Kidney epithelial cell (primary cell): Measurements from ENCODE around the gene LRP2. TPM values are rescaled to one million over a fixed set of nuclear protein-coding genes. Genes with fewer than 3 reads are reported as not detected.

Experiments
- DNase-seq: peaks from one replicate; pipeline ENCODE4 v3.0.0-alpha.2; 2010; ENCODE audit warnings: low read depth
- H3K27me3 ChIP-seq: 2 replicates; pipeline ENCODE4 v1.6.0; 2011; ENCODE audit warnings: low read length; ENCODE audit not compliant: control insufficient read depth, insufficient read depth
- H3K36me3 ChIP-seq: 2 replicates; pipeline ENCODE4 v1.5.1; 2011; ENCODE audit warnings: low read length; ENCODE audit not compliant: control insufficient read depth, insufficient read depth
- H3K4me3 ChIP-seq: 2 replicates; pipeline ENCODE4 v1.5.1; 2011; ENCODE audit warnings: low read depth, mild to moderate bottlenecking, control low read depth, low read length
- total RNA-seq: library from RNA; depleted of rRNA; stranded (reverse); fragments of >200 nt; gene quantifications from 2 replicates; pipeline ENCODE4 v1.2.3, GENCODE V29; 2015
- TF ChIP-seq, protein P1 (sequence below): IDR thresholded peaks from 2 replicates; pipeline ENCODE4 v1.5.1; 2011; ENCODE audit warnings: mild to moderate bottlenecking, moderate library complexity, low read length, control low read depth, inconsistent platforms; ENCODE audit not compliant: insufficient read depth, poor library complexity, severe bottlenecking

Gene LRP2
- total RNA-seq, 1 donor from 2014 or later, result 1.4 TPM

DNA sequence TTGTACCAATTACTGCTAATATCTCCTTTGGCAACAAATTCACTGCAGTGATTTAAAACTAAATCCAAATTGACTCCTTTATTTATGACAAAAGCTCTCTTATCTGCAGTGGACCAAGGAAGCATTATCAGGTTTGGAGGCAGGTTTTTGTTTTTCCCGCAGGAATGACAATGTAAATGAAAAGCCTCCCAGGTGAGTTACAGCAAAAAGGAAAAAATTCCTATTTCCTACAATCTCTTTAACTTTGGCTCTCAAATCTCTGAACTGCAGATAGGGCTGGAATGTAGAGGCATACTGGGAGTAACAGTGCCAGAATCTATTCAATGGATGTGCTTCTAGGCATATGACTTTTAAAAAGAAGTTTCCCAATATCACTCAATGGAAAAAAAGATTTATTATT, 28.9 kb upstream of the LRP2 start:
- no peaks in the 10 kb centered on the region for H3K36me3 ChIP-seq
- TF ChIP-seq, protein P1, sequence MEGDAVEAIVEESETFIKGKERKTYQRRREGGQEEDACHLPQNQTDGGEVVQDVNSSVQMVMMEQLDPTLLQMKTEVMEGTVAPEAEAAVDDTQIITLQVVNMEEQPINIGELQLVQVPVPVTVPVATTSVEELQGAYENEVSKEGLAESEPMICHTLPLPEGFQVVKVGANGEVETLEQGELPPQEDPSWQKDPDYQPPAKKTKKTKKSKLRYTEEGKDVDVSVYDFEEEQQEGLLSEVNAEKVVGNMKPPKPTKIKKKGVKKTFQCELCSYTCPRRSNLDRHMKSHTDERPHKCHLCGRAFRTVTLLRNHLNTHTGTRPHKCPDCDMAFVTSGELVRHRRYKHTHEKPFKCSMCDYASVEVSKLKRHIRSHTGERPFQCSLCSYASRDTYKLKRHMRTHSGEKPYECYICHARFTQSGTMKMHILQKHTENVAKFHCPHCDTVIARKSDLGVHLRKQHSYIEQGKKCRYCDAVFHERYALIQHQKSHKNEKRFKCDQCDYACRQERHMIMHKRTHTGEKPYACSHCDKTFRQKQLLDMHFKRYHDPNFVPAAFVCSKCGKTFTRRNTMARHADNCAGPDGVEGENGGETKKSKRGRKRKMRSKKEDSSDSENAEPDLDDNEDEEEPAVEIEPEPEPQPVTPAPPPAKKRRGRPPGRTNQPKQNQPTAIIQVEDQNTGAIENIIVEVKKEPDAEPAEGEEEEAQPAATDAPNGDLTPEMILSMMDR, result no peak
- H3K4me3 ChIP-seq, result no peak overlapping the region
- peaks cover 2% of the 10 kb centered on the region for H3K27me3 ChIP-seq
- no peak for DNase-seq

DNA sequence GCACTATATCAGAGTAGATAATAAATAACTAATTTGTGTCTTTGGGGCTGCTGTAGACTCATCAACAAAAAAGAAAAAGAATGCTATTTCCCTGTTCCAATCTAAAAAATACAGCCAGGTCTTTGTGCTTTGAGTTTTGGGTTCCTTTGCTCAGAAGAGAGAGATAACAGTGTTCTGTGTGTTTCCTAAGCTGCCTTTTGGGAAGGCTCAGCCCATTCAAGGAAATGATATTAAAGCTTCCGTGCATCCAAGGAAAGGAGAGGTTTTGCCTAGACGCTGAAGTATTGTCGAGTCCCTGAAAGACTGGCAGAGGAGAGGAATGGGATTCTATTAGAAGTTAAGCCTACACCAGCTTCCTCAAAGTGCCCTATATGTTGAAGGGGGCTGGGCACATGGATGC, 25.8 kb upstream of the LRP2 start:
- H3K36me3 ChIP-seq, result no peaks in the 10 kb centered on the region
- TF ChIP-seq, protein P1, result no peak
- H3K27me3 ChIP-seq, result peaks cover 2% of the 10 kb centered on the region
- DNase-seq, result no peak
- no peak overlapping the region for H3K4me3 ChIP-seq

DNA sequence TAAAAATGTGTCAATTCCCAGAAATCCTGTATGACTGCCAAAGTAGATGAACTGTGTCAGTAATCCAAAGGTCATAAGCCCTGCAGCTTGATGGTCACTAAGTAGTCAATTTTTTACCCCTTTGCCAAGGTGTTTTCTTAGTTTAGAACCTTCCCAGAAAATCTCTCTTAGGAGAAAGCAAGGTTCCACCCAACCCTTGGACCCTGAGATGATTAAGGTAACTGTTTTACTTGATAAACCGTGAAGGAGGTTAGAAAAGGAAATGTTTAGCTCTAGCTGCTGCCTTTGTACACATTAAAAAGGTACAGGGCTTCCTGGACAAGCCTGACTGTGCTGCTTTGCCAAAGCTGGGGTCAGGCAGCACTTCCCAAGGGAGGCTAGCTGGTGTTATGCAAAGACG, 24.4 kb upstream of the LRP2 start:
- no peak for DNase-seq
- Histone ChIP-seq H3K4me3 (no peak overlapping the region), H3K36me3 (no peaks in the 10 kb centered on the region), H3K27me3 (no peaks in the 10 kb centered on the region)
- TF ChIP-seq, protein P1, result no peak

DNA sequence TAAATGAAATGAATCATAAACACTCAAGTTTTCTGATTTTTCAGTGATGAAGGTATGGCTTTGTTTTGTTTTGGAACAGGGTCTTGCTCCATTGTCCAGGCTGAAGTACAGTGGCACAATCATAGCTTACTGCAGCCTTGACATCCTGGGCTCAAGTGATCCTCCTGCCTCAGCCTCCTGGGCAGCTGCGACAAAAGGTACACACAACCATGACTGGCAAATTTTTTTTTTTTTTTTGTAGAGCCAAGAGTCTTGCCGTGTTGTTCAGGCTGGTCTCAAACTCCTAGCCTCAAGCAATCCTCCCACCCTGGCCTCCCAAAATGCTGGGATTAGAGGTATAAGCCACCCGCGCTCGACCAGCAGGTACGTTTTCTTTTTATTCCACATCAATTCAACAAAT, 22.5 kb upstream of the LRP2 start:
- Histone ChIP-seq H3K36me3 (no peaks in the 10 kb centered on the region), H3K27me3 (no peaks in the 10 kb centered on the region), H3K4me3 (no peak overlapping the region)
- TF ChIP-seq, protein P1, result no peak
- no peak for DNase-seq

DNA sequence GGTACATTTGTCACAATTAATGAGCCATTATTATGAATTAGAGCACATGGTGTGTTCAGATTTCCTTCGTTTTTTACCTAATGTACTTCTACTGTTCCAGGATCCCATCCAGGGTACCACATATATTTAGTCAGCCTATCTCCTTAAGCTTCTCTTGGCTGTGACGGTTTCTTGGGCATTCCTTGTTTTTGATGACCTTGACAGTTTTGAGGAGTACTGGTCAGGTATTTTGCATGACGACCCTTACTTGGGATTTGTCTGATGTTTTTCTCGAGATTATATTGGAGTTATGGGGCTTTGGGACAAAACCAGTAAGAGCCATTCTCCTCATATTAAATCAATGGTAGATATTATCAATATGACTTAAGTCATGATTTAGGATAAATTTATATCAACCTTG, 10.2 kb upstream of the LRP2 start:
- no peaks in the 10 kb centered on the region for H3K36me3 ChIP-seq
- H3K27me3 ChIP-seq, result no peaks in the 10 kb centered on the region
- no peak for DNase-seq
- H3K4me3 ChIP-seq, result no peak overlapping the region
- TF ChIP-seq, protein P1, result no peak

DNA sequence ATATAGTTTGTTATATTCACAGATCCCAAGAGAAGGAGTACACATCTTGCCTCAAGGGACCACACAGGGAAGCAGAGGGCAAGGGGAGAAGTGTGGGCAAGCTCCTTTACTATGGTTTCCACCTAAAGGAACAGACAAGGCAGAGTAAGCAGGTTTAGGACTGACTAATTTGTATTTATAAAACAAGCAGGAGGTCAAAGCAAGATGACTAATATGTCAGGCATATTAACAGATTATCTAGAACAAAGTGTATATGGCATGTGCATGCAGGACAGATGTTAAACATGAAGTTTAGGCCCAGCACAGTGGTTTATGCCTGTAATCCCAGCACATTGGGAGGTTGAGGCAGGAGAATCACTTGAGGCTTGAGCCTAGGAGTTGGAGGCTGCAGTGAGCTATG, 3.7 kb upstream of the LRP2 start:
- TF ChIP-seq, protein P1, result no peak
- H3K36me3 ChIP-seq, result no peaks in the 10 kb centered on the region
- no peak overlapping the region for H3K4me3 ChIP-seq
- DNase-seq, result no peak
- H3K27me3 ChIP-seq, result peaks cover 34% of the 10 kb centered on the region
